ENCODE results near the gene KCTD4. TPM values are rescaled to one million over a fixed set of nuclear protein-coding genes. Genes with fewer than 3 reads are reported as not detected.

Gene KCTD4
- total RNA-seq, 1 donor from 2014 or later: not detected

- Mint-ChIP-seq H3K9me3 (no peaks in the 10 kb centered on the region), H3K27ac (no peak overlapping the region), H3K27me3 (no peaks in the 10 kb centered on the region), H3K36me3 (ENCODE audit: low read depth) (peaks cover 12% of the 10 kb centered on the region), H3K4me3 (no peak overlapping the region), H3K4me1 (peaks cover 14% of the 10 kb centered on the region)
- no peak for TF ChIP-seq CTCF (IDR thresholded peaks at IDR 0.05)
- intact Hi-C loops (cut with micrococcal nuclease): no loop called here
- CTCF ChIA-PET: no interaction called here
- ATAC-seq (ENCODE audit: low read depth) (no peak), DNase-seq (no peak)
- POLR2A ChIA-PET: interaction anchor here (0.6 kb wide), 1 partner anchor 11 kb away, joined by 5 read pairs; no protein-coding TSS in a partner anchor
These were observed 22.1 kb upstream of the KCTD4 start for GRCh38 chr13:45222919-45223318.

GRCh38 chr13:45222516-45222915 lies 21.7 kb upstream of the KCTD4 start:
- Mint-ChIP-seq H3K4me3 (no peak overlapping the region), H3K27ac (no peak overlapping the region), H3K27me3 (no peaks in the 10 kb centered on the region), H3K9me3 (no peaks in the 10 kb centered on the region), H3K36me3 (ENCODE audit: low read depth) (peaks cover 9% of the 10 kb centered on the region), H3K4me1 (peaks cover 16% of the 10 kb centered on the region)
- no peak for DNase-seq
- TF ChIP-seq CTCF (IDR thresholded peaks at IDR 0.05): no peak
- ChIA-PET CTCF (no interaction called here), POLR2A (interaction anchor here (0.6 kb wide), 1 partner anchor 12 kb away, joined by 5 read pairs; no protein-coding TSS in a partner anchor)
- intact Hi-C loops (cut with micrococcal nuclease): no loop called here
- ATAC-seq (ENCODE audit: low read depth): no peak

GRCh38 chr13:45220403-45220802 lies 19.6 kb upstream of the KCTD4 start:
- Mint-ChIP-seq H3K9me3 (no peaks in the 10 kb centered on the region), H3K4me3 (no peak overlapping the region), H3K27ac (no peak overlapping the region), H3K4me1 (peaks cover 22% of the 10 kb centered on the region), H3K36me3 (ENCODE audit: low read depth) (peaks cover 14% of the 10 kb centered on the region), H3K27me3 (no peaks in the 10 kb centered on the region)
- ChIA-PET CTCF (no interaction called here), POLR2A (no interaction called here)
- intact Hi-C loops (cut with micrococcal nuclease): no loop called here
- TF ChIP-seq CTCF (IDR thresholded peaks at IDR 0.05): no peak
- DNase-seq (no peak), ATAC-seq (ENCODE audit: low read depth) (no peak)

GRCh38 chr13:45219938-45220375 lies 19.1 kb upstream of the KCTD4 start:
- CTCF ChIA-PET: no interaction called here
- H3K4me3 Mint-ChIP-seq: no peak overlapping the region

More at GRCh38 chr13:45219938-45220375, 19.1 kb upstream of the KCTD4 start:
- DNase-seq (no peak), ATAC-seq (ENCODE audit: low read depth) (no peak)
- H3K27ac Mint-ChIP-seq: no peak overlapping the region
- intact Hi-C loops (cut with micrococcal nuclease): no loop called here
- POLR2A ChIA-PET: no interaction called here
- TF ChIP-seq CTCF (IDR thresholded peaks at IDR 0.05): no peak
- no peaks in the 10 kb centered on the region for H3K9me3 Mint-ChIP-seq
- H3K36me3 Mint-ChIP-seq (ENCODE audit: low read depth): peaks cover 14% of the 10 kb centered on the region
- H3K4me1 Mint-ChIP-seq: peaks cover 22% of the 10 kb centered on the region
- no peaks in the 10 kb centered on the region for H3K27me3 Mint-ChIP-seq
